AG08396 (cell line): ENCODE measurements around the gene PDX1.

Source experiments
- DNase-seq: peaks from one replicate; pipeline ENCODE4 v3.0.0; 2012; ENCODE audit warnings: low spot score, mixed read lengths

The PDX1 gene

GRCh38 chr13:27970382-27971235 is 50.8 kb downstream of the PDX1 start:
- no peak for DNase-seq

- no peak for DNase-seq
These were observed 51.4 kb downstream of the PDX1 start for GRCh38 chr13:27971236-27971645.

GRCh38 chr13:27971776-27972477 is 52.1 kb downstream of the PDX1 start:
- DNase-seq, result no peak

GRCh38 chr13:27972478-27972820 is 52.6 kb downstream of the PDX1 start:
- DNase-seq, result no peak

GRCh38 chr13:27973291-27973690 is 53.5 kb downstream of the PDX1 start:
- DNase-seq, result no peak

GRCh38 chr13:27973961-27974662 is 54.3 kb downstream of the PDX1 start:
- DNase-seq, result no peak
